Measurements from ENCODE around the gene PTPRN2. TPM values are rescaled to one million over a fixed set of nuclear protein-coding genes. Genes with fewer than 3 reads are reported as not detected.

PTPRN2 gene
- polyA plus RNA-seq, 1 experiment, result 0.31 TPM

DNA sequence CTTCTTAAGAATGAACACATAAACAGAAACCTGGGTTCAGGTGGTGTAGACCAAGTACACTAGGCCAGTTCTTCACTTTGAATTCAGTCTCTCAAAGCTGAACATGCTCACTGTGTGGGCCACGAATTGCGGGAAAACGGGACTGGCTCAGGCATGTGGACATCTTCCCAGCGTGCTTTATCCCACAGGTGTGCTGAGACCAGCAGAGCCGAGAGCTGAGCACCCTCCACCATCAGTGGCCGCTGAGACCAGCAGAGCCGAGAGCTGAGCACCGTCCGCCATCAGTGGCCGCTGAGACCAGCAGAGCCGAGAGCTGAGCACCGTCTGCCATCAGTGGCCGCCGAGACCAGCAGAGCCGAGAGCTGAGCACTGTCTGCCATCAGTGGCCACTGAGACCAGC is 985.5 kb downstream of the PTPRN2 start:
- no peaks in the 10 kb centered on the region for H3K36me3 ChIP-seq (ENCODE audit: control insufficient read depth, insufficient read depth, low read length)
- H3K27me3 ChIP-seq (ENCODE audit: control insufficient read depth, insufficient read depth, low read length), result no peaks in the 10 kb centered on the region
- no peak overlapping the region for H3K4me3 ChIP-seq (ENCODE audit: low read depth, low read length)
- TF ChIP-seq CTCF (IDR thresholded peaks at IDR 0.05; ENCODE audit: insufficient read depth, low read depth, low read length), result no peak
- ChIA-PET CTCF (interaction anchor here (0.7 to 0.9 kb wide), 2 partner anchors 12 to 169 kb away, joined by 4 read pairs; no protein-coding TSS in a partner anchor), POLR2A (no interaction called here)
- no peak for DNase-seq (ENCODE audit: low read depth)

DNA sequence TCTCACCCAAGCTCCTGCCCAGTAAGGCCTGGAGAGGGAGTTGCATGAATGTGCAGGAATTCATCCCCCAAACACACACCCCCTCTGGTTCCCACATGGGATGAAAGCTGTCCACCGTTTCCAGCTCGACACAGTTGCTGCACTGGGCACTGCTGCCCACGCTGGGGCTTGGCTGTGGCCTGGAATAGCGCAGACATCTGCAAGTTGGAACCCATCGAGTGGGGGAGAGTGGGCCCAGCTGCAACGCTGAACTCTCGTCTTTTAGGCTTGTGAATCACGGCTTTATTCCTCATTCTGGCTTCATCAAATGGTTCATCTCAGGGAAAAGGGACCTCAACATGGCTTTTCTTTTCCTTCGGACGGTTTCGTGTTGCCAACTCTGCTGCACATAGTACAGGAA is 986.1 kb downstream of the PTPRN2 start:
- Histone ChIP-seq H3K36me3 (ENCODE audit: control insufficient read depth, insufficient read depth, low read length) (no peaks in the 10 kb centered on the region), H3K4me3 (ENCODE audit: low read depth, low read length) (no peak overlapping the region), H3K27me3 (ENCODE audit: control insufficient read depth, insufficient read depth, low read length) (no peaks in the 10 kb centered on the region)
- no peak for DNase-seq (ENCODE audit: low read depth)
- ChIA-PET CTCF (no interaction called here), POLR2A (no interaction called here)
- no peak for TF ChIP-seq CTCF (IDR thresholded peaks at IDR 0.05; ENCODE audit: insufficient read depth, low read depth, low read length)

DNA sequence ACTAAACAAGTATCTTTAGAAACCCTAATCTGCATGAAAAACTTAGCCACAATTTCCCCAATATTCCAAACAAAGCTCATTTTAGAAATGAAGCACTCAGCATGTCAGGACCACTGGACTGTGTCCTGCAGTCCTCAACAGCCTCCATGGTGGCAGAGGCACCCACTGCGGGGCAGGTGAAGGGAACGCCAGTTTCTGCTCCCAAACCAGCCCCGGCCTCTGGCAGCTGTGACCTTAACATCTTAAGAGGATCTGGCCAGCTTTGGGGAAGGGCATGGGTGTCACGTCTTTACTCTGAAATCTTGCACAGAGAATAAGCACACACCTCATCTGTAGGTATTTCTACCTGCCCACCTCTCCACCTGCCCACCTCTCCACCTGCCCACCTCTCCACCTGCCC is 988.1 kb downstream of the PTPRN2 start:
- ChIA-PET POLR2A (no interaction called here), CTCF (no interaction called here)
- no peak for DNase-seq (ENCODE audit: low read depth)
- no peak overlapping the region for H3K4me3 ChIP-seq (ENCODE audit: low read depth, low read length)
- TF ChIP-seq CTCF (IDR thresholded peaks at IDR 0.05; ENCODE audit: insufficient read depth, low read depth, low read length), result no peak
- H3K27me3 ChIP-seq (ENCODE audit: control insufficient read depth, insufficient read depth, low read length), result no peaks in the 10 kb centered on the region
- H3K36me3 ChIP-seq (ENCODE audit: control insufficient read depth, insufficient read depth, low read length), result no peaks in the 10 kb centered on the region

GRCh38 chr7:157597562-157597961 is 990.1 kb downstream of the PTPRN2 start:
- TF ChIP-seq CTCF (IDR thresholded peaks at IDR 0.05; ENCODE audit: insufficient read depth, low read depth, low read length), result no peak
- POLR2A ChIA-PET, result no interaction called here
- no peak for DNase-seq (ENCODE audit: low read depth)

DNA sequence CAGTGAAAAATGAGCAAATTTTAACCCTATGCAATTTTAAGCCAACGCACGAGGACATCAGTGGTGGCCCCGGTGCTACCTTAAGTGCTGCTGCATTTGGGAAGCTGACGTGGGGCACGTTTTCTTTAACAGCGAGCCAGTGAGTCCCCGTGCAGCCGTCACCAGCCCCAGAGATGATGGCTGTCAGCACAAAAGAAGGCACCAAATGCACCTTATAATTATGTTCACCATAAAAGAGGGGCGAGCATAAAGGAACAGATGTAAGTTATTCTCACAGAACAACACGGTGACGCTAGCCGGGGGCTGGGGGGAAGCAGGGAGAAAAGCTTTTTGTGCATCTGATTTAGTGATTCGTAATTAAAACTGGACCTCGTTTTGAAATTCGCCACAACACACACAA is 990.7 kb downstream of the PTPRN2 start:
- CTCF ChIA-PET, result no interaction called here
- DNase-seq (ENCODE audit: low read depth), result no peak
- no peaks in the 10 kb centered on the region for H3K27me3 ChIP-seq (ENCODE audit: control insufficient read depth, insufficient read depth, low read length)
- TF ChIP-seq CTCF (IDR thresholded peaks at IDR 0.05; ENCODE audit: insufficient read depth, low read depth, low read length), result no peak
- H3K36me3 ChIP-seq (ENCODE audit: control insufficient read depth, insufficient read depth, low read length), result no peaks in the 10 kb centered on the region
- POLR2A ChIA-PET, result no interaction called here
- H3K4me3 ChIP-seq (ENCODE audit: low read depth, low read length), result no peak overlapping the region

More at GRCh38 chr7:157597562-157597961, 990.1 kb downstream of the PTPRN2 start:
- no peak overlapping the region for H3K4me3 ChIP-seq (ENCODE audit: low read depth, low read length)
- H3K27me3 ChIP-seq (ENCODE audit: control insufficient read depth, insufficient read depth, low read length), result no peaks in the 10 kb centered on the region
- CTCF ChIA-PET, result no interaction called here
- no peaks in the 10 kb centered on the region for H3K36me3 ChIP-seq (ENCODE audit: control insufficient read depth, insufficient read depth, low read length)

All from BJ (cell line).